Tibial nerve (tissue), 4 donors: ENCODE measurements around the gene SFXN3. TPM values are rescaled to one million over a fixed set of nuclear protein-coding genes. Genes with fewer than 3 reads are reported as not detected.

Experiments
- DNase-seq, 2 donors: peaks; one replicate each; pipeline ENCODE4 v3.0.0-alpha.2; 2019; ENCODE audit warnings: low spot score in 2 of 2
- H3K27ac ChIP-seq, 4 donors: fragments of 200-600 bp; sonication (generic) in 3 of 4; one replicate each; pipeline ENCODE4 v1.5.1; 2017 to 2019; ENCODE audit warnings: mild to moderate bottlenecking in 1 of 4
- H3K27me3 ChIP-seq, 2 donors: fragments of 200-600 bp; sonication (generic) in 1 of 2; one replicate each; pipeline versions ENCODE4 v1.5.1 to v1.6.0; 2017 to 2019
- H3K36me3 ChIP-seq, 3 donors: fragments of 200-600 bp; sonication (generic); one replicate each; pipeline ENCODE4 v1.5.1; 2018 to 2019
- H3K4me1 ChIP-seq, 4 donors: fragments of 200-600 bp; sonication (generic) in 3 of 4; one replicate each; pipeline ENCODE4 v1.5.1; 2017 to 2019
- H3K4me3 ChIP-seq, 4 donors: fragments of 200-600 bp; sonication (generic) in 3 of 4; one replicate each; pipeline ENCODE4 v1.5.1; 2017 to 2019; ENCODE audit warnings: mild to moderate bottlenecking in 1 of 4, moderate library complexity in 1 of 4
- H3K9me3 ChIP-seq, 4 donors: fragments of 200-600 bp; sonication (generic) in 3 of 4; one replicate each; pipeline ENCODE4 v1.5.1; 2017 to 2019
- EP300 ChIP-seq, 2 donors: sonication (generic); formaldehyde crosslinking; IDR thresholded peaks; one replicate each; pipeline ENCODE4 v1.6.1; 2017; ENCODE audit warnings: antibody characterized with exemption in 2 of 2, mild to moderate bottlenecking in 1 of 2
- POLR2A ChIP-seq, 2 donors: fragments of 450-650 bp; IDR thresholded peaks; one replicate each; pipeline ENCODE4 v1.6.1; 2017; ENCODE audit warnings: antibody characterized with exemption in 2 of 2, mild to moderate bottlenecking in 2 of 2, moderate library complexity in 2 of 2
- WGBS, 2 donors: methylation state at CpG; one replicate each; pipeline ENCODE4 v1.1.5; 2018; 5-methylcytosine and 5-hydroxymethylcytosine counted together
- total RNA-seq, 4 donors: library from RNA; depleted of rRNA; stranded (reverse); fragments of >200 nt; gene quantifications; one replicate each; pipeline ENCODE4 v1.1.0, GENCODE V29; 2016
- TF ChIP-seq, protein P1 (sequence below), 5 experiments: fragments of 200-600 bp in 3 of 5; fragments of 450-650 bp in 2 of 5; sonication (generic) in 3 of 5; IDR thresholded peaks; one replicate each; pipeline ENCODE4 v1.5.1; 2016 to 2019; ENCODE audit warnings: antibody characterized with exemption in 5 of 5, mild to moderate bottlenecking in 3 of 5, moderate library complexity in 2 of 5

SFXN3 gene
- total RNA-seq, 4 donors from 2014 or later: 77.4 to 181 (median 106) TPM

- peaks cover 0 to 65% (median 0%) of the 10 kb centered on the region in 3 donors for H3K36me3 ChIP-seq
- DNase-seq: no peak
These were observed 41.9 kb upstream of the SFXN3 start for GRCh38 chr10:100989088-100989487.

DNA sequence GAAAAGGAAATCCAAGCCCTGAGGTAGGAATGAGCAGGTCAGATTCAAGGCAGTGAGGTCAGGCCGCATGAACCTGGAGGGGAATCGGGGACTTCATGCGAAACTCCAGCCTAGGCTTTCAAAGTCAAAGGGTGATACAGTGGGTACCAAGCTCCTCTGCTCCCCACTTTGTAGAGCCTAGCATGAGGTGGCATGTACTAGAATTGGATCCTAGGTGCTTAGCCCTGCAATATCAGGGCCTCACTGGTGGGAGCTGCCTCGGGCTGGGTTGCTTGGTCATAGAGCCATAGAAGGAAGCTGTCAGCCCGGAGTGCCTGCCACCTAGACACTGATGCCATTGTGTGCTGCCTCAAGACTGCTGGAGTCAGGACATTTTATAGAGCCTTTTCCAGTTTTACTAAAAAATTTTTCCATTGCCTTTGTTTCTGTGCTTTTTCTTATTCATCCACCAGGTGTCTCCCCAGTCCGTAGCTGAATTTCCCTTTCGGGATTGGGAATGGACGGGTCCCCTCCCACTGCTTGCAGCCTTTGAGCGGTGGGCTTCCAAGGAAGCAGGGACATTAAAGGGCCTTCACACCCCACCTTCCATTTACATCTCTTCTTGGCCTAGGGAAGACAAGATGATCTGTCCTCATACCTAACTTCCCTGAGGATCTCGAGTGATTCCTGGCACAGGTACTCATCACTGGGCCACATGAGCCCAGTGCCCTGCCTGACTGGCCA, 36.9 kb upstream of the SFXN3 start:
- no peak for DNase-seq
- TF ChIP-seq POLR2A (IDR thresholded peaks at IDR 0.05): peak in 1 of 2 donors; percentile 31
- TF ChIP-seq EP300 (IDR thresholded peaks at IDR 0.05): peak in 1 of 2 donors; percentile 36
- TF ChIP-seq, protein P1, sequence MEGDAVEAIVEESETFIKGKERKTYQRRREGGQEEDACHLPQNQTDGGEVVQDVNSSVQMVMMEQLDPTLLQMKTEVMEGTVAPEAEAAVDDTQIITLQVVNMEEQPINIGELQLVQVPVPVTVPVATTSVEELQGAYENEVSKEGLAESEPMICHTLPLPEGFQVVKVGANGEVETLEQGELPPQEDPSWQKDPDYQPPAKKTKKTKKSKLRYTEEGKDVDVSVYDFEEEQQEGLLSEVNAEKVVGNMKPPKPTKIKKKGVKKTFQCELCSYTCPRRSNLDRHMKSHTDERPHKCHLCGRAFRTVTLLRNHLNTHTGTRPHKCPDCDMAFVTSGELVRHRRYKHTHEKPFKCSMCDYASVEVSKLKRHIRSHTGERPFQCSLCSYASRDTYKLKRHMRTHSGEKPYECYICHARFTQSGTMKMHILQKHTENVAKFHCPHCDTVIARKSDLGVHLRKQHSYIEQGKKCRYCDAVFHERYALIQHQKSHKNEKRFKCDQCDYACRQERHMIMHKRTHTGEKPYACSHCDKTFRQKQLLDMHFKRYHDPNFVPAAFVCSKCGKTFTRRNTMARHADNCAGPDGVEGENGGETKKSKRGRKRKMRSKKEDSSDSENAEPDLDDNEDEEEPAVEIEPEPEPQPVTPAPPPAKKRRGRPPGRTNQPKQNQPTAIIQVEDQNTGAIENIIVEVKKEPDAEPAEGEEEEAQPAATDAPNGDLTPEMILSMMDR (IDR thresholded peaks at IDR 0.05): peak; percentile 52 to 89 (median 68)
- 34 to 38% methylated on average over 10 of the region's 10 CpGs for WGBS, 2 donors
- H3K4me3 ChIP-seq: no peak overlapping the region
- H3K9me3 ChIP-seq: no peaks in the 10 kb centered on the region
- H3K36me3 ChIP-seq: peaks cover 0 to 46% (median 0%) of the 10 kb centered on the region in 3 donors
- peak overlapping the region; percentile 51 to 85 (median 66) for H3K27ac ChIP-seq
- H3K4me1 ChIP-seq: peaks cover 0 to 45% (median 6%) of the 10 kb centered on the region in 4 donors
- no peaks in the 10 kb centered on the region for H3K27me3 ChIP-seq

More at GRCh38 chr10:100989088-100989487, 41.9 kb upstream of the SFXN3 start:
- TF ChIP-seq, protein P1 (IDR thresholded peaks at IDR 0.05): no peak
- TF ChIP-seq POLR2A (IDR thresholded peaks at IDR 0.05): no peak
- no peak for TF ChIP-seq EP300 (IDR thresholded peaks at IDR 0.05)
- Histone ChIP-seq H3K4me3 (no peak overlapping the region), H3K27me3 (no peaks in the 10 kb centered on the region), H3K27ac (no peak overlapping the region), H3K4me1 (peaks cover 0 to 50% (median 18%) of the 10 kb centered on the region in 4 donors), H3K9me3 (no peaks in the 10 kb centered on the region)
- whole genome bisulfite sequencing, 2 donors: 91 to 93% methylated on average over 18 to 21 of the region's 21 CpGs

GRCh38 chr10:100995181-100995580, 35.9 kb upstream of the SFXN3 start:
- no peak for TF ChIP-seq EP300 (IDR thresholded peaks at IDR 0.05)
- TF ChIP-seq, protein P1 (IDR thresholded peaks at IDR 0.05): no peak
- no peak for DNase-seq
- no peak overlapping the region for H3K4me3 ChIP-seq
- WGBS, 2 donors: 56 to 67% methylated on average over 6 of the region's 6 CpGs
- H3K27me3 ChIP-seq: no peaks in the 10 kb centered on the region
- peaks cover under 1 to 37% (median 6%) of the 10 kb centered on the region in 4 donors for H3K4me1 ChIP-seq
- no peaks in the 10 kb centered on the region for H3K9me3 ChIP-seq
- peak overlapping the region in 3 of 4 donors; percentile 42 to 85 (median 80) for H3K27ac ChIP-seq
- peaks cover 0 to 36% (median 0%) of the 10 kb centered on the region in 3 donors for H3K36me3 ChIP-seq

- peaks cover 0 to 20% (median 0%) of the 10 kb centered on the region in 3 donors for H3K36me3 ChIP-seq
- no peak for DNase-seq
- H3K4me1 ChIP-seq: peaks cover 3 to 52% (median 17%) of the 10 kb centered on the region in 4 donors
- H3K27ac ChIP-seq: peak overlapping the region; percentile 100
- peak overlapping the region; percentile 60 to 98 (median 93) for H3K4me3 ChIP-seq
- H3K27me3 ChIP-seq: no peaks in the 10 kb centered on the region
- 9 to 10% methylated on average over 43 to 44 of the region's 46 CpGs for WGBS, 2 donors
- H3K9me3 ChIP-seq: no peaks in the 10 kb centered on the region
- TF ChIP-seq EP300 (IDR thresholded peaks at IDR 0.05) (no peak), POLR2A (IDR thresholded peaks at IDR 0.05) (peak in 1 of 2 donors; percentile 32)
- TF ChIP-seq, protein P1 (IDR thresholded peaks at IDR 0.05): peak in 1 of 5 experiments; percentile 23
These were observed 34.2 kb upstream of the SFXN3 start for GRCh38 chr10:100996678-100997359.
